Pancreas (tissue), 10 donors: ENCODE results near the gene TMEM176B. TPM values are rescaled to one million over a fixed set of nuclear protein-coding genes. Genes with fewer than 3 reads are reported as not detected.

Experiments used
- ATAC-seq, 4 donors: fragments of 200-7000 bp; cut with Tn5 transposase; one replicate each; pipeline versions ENCODE4 v1.8.0 to v1.9.1; 2020; ENCODE audit warnings: mild to moderate bottlenecking in 4 of 4, moderate library complexity in 4 of 4
- DNase-seq, 6 donors: peaks; one replicate each; pipeline ENCODE4 v3.0.0-alpha.2; 2020
- FAIRE-seq: peaks from 2 replicates; lab custom pipeline; 2012; peaks lifted over from hg19 to GRCh38; lab: Jason Lieb, UNC
- H3K27ac ChIP-seq, 4 donors: fragments of 200-600 bp; sonication (generic); 1 replicate in 3 of 4; 2 replicates in 1 of 4; pipeline versions ENCODE4 v1.5.0 to v1.8.0; 2020
- H3K27me3 ChIP-seq, 4 donors: fragments of 200-600 bp; one replicate each; pipeline ENCODE4 v1.8.0; 2021
- H3K36me3 ChIP-seq, 3 donors: fragments of 200-600 bp; sonication (generic) in 1 of 3; one replicate each; pipeline versions ENCODE4 v1.5.0 to v1.8.0; 2020 to 2021
- H3K4me1 ChIP-seq, 3 donors: fragments of 200-600 bp; one replicate each; pipeline ENCODE4 v1.8.0; 2021
- H3K4me3 ChIP-seq, 4 donors: fragments of 200-600 bp; sonication (generic) in 2 of 4; one replicate each; pipeline versions ENCODE4 v1.5.0 to v1.8.0; 2020 to 2021
- H3K9me3 ChIP-seq, 4 donors: fragments of 200-600 bp; one replicate each; pipeline ENCODE4 v1.8.0; 2021
- WGBS, 2 donors: extraction: QIAGEN DNeasy Blood & Tissue Kit; methylation state at CpG; one replicate each; pipeline ENCODE4 v1.1.7; 2013; 5-methylcytosine and 5-hydroxymethylcytosine counted together
- intact Hi-C, 3 donors: fragments of 100-400 bp; cut with DNase I; formaldehyde crosslinking; loops; one replicate each; pipeline versions ENCODE4 v1.11.1 to v1.14.2; 2022
- polyA plus RNA-seq, 2 donors: library from polyadenylated mRNA; stranded (reverse); fragments of 200-250 nt; gene quantifications; one replicate each; pipeline ENCODE4 v1.2.3, GENCODE V29; 2013
- total RNA-seq, 6 donors: library from RNA; stranded (reverse); fragmentation: NEBNext Ultra II Directional in 4 of 6; extraction: Animal tissue kit (Norgen Biotek cat#: 25700) in 4 of 6; gene quantifications; one replicate each; pipeline versions ENCODE4 v1.2.1 to v1.2.4, GENCODE V29; 2021 to 2023
- TF ChIP-seq, protein P1 (sequence below), 4 donors: fragments of 200-600 bp; sonication (generic) in 3 of 4; IDR thresholded peaks; one replicate each; pipeline versions ENCODE4 v1.5.0 to v1.8.0; 2021; ENCODE audit warnings: antibody characterized with exemption in 4 of 4
- donor health status: healthy with polysubstance abuse.
- donor health status: DM: no; HTN: no; CAD: no; lungs with moderate emphysema.
- donor health status: DM: no; HTN: no; CAD: no.
- donor health status: control.
- donor health status: control.
- donor health status: Bipolar disorder and iron deficiency.
- donor health status: DM: yes; HTN: yes; CAD: no.
- donor health status: DM: no; HTN: no; CAD: no.
- donor health status: DM: no; HTN: no; CAD: no.
- donor health status: DM: yes; HTN: yes; CAD: no.

TMEM176B gene
- total and polyA plus RNA-seq, 8 donors: 16.4 to 83.9 (median 30.5) TPM

- Histone ChIP-seq H3K27me3 (no peaks in the 10 kb centered on the region), H3K27ac (no peak overlapping the region), H3K36me3 (no peaks in the 10 kb centered on the region), H3K9me3 (peaks cover 0 to 2% (median 0%) of the 10 kb centered on the region in 4 donors), H3K4me1 (no peaks in the 10 kb centered on the region), H3K4me3 (no peak overlapping the region)
- TF ChIP-seq, protein P1, sequence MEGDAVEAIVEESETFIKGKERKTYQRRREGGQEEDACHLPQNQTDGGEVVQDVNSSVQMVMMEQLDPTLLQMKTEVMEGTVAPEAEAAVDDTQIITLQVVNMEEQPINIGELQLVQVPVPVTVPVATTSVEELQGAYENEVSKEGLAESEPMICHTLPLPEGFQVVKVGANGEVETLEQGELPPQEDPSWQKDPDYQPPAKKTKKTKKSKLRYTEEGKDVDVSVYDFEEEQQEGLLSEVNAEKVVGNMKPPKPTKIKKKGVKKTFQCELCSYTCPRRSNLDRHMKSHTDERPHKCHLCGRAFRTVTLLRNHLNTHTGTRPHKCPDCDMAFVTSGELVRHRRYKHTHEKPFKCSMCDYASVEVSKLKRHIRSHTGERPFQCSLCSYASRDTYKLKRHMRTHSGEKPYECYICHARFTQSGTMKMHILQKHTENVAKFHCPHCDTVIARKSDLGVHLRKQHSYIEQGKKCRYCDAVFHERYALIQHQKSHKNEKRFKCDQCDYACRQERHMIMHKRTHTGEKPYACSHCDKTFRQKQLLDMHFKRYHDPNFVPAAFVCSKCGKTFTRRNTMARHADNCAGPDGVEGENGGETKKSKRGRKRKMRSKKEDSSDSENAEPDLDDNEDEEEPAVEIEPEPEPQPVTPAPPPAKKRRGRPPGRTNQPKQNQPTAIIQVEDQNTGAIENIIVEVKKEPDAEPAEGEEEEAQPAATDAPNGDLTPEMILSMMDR (IDR thresholded peaks at IDR 0.05): no peak
- DNase-seq (no peak), ATAC-seq (no peak), FAIRE-seq (no peak)
- intact Hi-C loops: no loop called here
These were observed 5.7 kb upstream of the TMEM176B start for GRCh38 chr7:150805864-150806263.

GRCh38 chr7:150804802-150805201 lies 4.6 kb upstream of the TMEM176B start:
- TF ChIP-seq, protein P1 (IDR thresholded peaks at IDR 0.05): no peak
- 83 to 88% methylated on average over 5 of the region's 5 CpGs for WGBS, 2 donors
- FAIRE-seq (no peak), ATAC-seq (no peak), DNase-seq (no peak)
- intact Hi-C loops: no loop called here
- Histone ChIP-seq H3K9me3 (peaks cover 0 to 2% (median 0%) of the 10 kb centered on the region in 4 donors), H3K27ac (no peak overlapping the region), H3K36me3 (no peaks in the 10 kb centered on the region), H3K4me3 (no peak overlapping the region), H3K27me3 (no peaks in the 10 kb centered on the region), H3K4me1 (peaks cover 0 to 3% (median 0%) of the 10 kb centered on the region in 3 donors)

DNA sequence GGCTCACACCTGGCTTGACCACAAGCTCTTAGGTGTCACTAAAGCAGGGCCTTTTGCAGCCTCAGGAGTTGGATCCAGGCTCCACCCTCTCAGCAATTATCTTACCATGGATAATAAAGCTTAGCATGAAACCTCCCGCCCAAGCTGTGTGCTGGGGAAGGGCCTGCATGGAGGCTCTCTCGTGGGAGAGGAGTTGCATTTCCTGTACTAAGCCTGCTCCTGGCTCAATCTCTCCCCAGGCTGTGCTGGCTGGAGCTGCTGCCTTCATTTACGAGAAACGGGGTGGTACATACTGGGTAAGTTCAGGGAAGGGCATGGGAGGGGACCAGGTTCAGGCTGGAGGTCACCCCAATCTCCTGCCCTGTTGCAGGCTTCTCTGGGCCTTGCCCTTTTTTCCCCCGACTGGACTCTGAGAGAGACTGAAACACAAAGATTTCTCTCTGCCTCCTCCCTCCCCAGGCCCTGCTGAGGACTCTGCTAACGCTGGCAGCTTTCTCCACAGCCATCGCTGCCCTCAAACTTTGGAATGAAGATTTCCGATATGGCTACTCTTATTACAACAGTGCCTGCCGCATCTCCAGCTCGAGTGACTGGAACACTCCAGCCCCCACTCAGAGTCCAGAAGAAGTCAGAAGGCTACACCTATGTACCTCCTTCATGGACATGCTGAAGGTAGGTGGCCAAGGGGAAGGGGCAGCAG lies 3.1 kb upstream of the TMEM176B start:
- FAIRE-seq: no peak
- TF ChIP-seq, protein P1 (IDR thresholded peaks at IDR 0.05): no peak
- no peak for DNase-seq
- Histone ChIP-seq H3K4me3 (no peak overlapping the region), H3K27me3 (no peaks in the 10 kb centered on the region), H3K36me3 (no peaks in the 10 kb centered on the region), H3K9me3 (peaks cover 0 to 2% (median 0%) of the 10 kb centered on the region in 4 donors), H3K4me1 (peaks cover 0 to 4% (median 0%) of the 10 kb centered on the region in 3 donors), H3K27ac (no peak overlapping the region)
- ATAC-seq: no peak
- 81 to 83% methylated on average over 10 of the region's 10 CpGs for WGBS, 2 donors
- intact Hi-C loops: no loop called here

GRCh38 chr7:150801946-150802771 lies 2.0 kb upstream of the TMEM176B start:
- Histone ChIP-seq H3K4me3 (peak overlapping the region in 1 of 4 donors; percentile 60), H3K36me3 (no peaks in the 10 kb centered on the region), H3K4me1 (peaks cover 0 to 4% (median 0%) of the 10 kb centered on the region in 3 donors), H3K27me3 (no peaks in the 10 kb centered on the region), H3K9me3 (peaks cover 0 to 2% (median 0%) of the 10 kb centered on the region in 4 donors), H3K27ac (no peak overlapping the region)
- TF ChIP-seq, protein P1 (IDR thresholded peaks at IDR 0.05): no peak
- no peak for FAIRE-seq
- intact Hi-C loops: no loop called here
- no peak for DNase-seq
- ATAC-seq: no peak
- WGBS, 2 donors: 89 to 90% methylated on average over 12 of the region's 12 CpGs
